NCI-H446 treated with DMSO at 0.1 percent for 48 hours (cell line): ENCODE data around the gene ANXA4.

Experiments used
- DNase-seq: peaks from one replicate; lab custom pipeline; 2025; lab: John Stamatoyannopoulos, UW

The ANXA4 gene

DNA sequence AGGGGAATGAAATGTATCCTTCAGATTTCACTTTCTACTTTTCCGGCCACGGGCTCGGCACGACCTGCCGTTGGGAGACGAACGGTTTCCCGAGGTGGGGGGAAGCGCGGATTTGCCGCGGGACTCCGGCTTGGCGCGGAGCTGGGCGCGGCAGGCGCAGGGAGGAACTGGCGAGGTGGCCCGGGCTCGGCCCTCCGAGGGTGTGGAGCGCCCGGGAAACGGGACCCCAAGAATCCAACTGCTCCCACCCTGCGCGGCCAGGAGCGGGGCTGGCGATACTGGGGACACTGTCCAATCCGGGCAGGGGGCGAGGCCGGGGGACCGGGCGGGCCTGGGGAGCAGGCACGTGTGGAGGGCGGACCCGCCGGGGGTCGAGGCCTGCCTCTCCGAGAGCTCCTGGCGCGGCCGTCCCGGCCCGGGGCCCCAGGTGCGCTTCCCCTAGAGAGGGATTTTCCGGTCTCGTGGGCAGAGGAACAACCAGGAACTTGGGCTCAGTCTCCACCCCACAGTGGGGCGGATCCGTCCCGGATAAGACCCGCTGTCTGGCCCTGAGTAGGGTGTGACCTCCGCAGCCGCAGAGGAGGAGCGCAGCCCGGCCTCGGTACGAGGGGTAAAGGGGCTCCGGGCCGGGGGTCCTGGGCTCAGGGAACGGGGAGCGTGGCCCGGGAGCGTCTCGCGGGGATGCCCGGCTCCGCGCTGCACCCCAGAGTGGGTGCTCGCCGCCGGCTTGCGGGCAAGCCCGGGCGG, at the start of gene ANXA4:
TSS of gene ANXA4 (plus strand) at position 560 of the 747 bp plus-strand sequence. CDS start 39,432 bp downstream, outside the sequence.
- no peak for DNase-seq

DNA sequence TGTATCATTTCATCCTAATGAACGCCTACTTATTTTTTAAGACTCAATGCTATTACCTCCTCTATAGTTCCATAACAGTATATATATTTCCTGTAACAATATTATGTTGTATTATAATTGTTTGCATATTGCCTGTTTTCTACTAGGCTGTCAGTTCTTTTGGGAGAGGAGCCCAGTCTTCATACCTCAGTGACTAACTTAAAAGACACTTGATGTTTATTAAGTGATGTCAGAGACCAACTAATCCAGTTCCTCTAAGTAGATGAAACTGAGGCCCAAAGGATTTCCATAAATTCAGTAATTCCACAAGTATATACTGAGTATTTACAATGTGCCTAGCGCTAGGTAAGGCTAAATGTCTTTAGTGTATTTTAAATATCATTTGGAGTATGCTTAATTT, 49.5 kb upstream of the ANXA4 start:
- no peak for DNase-seq

DNA sequence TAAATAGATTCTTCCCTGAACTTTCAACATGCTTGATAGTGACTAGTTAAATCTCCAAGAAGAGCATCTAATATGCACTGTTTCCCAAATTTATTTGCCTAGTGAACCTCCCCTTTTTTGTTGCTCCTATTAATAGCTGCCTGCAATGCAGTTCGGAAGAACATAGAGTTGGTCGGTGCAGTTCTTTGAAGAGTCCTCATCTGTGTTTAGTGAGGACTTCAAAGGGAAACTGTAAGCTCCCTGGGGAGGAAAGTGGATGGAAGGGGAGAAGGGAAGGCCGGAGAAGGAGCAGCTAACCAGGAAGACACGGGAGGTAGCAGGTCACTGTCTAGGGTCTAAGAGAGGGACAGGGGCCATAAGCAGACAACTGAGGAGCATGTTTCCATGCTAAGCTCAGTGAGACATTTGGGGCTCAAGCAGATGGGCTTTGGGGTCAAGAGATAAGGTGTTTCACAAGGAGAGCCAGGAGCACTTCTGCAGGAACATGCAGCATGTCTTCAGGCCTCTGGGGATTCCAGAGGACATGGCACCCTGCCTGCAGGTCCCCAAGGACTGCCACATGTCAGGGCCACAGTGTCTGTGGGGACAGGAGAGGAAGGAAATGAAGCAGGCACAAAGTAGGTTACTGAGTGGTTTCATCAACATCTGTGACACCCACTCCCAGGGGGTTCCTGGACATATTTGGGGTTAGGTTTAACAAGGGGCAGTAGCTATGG, 48.7 kb upstream of the ANXA4 start:
- no peak for DNase-seq

DNA sequence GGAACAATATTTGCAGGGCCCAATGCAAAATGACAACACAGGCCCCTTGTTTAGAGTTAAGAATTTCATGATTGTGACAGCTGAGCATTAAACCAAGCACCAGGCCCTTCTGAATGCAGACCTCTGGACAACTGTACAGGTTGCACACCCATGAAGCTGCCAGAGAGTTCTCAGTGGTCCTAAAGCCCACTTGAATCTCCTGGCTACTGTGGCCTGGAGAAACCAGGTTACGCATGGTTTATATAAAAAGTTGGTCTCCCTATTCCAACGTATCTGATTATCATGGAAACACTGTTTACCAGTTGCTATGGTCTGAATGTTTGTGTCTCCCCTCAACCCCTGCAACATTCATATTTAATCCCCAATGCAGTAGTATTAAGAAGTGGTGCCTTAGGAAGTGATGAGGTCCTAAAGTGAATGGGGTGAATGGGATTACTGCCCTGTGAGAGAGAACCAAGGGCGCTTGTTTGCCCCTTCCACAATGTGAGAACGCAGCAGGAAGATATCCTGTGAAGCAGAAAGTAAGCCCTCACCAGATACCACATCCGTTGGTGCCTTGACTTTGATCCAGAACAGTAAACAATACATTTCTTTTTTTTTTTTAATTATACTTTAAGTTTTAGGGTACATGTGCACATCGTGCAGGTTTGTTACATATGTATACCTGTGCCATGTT, 48.0 kb upstream of the ANXA4 start:
- no peak for DNase-seq

DNA sequence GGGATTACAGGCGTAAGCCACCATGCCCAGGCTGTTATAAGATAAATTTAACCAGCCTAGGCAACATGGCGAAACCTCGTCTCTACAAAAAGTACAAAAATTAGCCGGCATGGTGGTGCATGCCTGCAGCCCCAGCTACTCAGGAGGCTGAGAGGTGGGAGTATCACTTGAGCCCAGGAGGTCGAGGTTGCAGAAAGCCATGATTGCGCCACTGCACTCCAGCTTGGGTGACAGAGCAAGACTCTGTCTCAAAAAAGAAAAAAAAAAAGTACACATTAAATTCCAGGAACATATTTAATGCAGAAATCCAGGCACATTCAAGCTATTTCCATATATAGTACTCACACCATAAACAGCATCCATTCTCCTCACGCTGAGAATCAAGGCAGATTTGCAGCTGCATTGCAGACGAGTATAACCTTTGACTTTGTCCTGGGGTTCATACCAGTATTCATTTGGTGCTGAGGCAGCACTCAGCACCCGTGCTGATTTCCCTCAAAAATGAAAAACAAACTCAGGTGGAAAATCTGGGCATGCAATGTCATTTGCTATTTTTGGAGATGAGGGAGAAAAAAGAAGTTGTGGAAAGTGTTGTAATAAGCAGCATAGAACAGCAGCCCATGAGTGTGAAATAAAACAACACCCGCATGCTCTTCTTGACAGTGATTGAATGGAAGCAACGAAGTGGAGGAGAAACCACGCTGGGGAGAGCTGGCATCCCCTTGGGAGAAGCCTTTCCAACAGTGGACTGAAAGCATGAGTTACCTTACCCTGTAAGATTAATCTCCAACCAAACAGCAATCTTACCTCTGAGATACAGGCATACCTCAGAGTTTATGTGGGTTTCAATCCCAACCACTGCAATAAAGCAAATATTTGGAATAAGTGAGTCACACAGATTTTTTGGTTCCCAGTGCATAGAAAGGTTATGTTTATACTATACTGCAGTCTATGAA, 46.8 kb upstream of the ANXA4 start:
- DNase-seq = no peak

DNA sequence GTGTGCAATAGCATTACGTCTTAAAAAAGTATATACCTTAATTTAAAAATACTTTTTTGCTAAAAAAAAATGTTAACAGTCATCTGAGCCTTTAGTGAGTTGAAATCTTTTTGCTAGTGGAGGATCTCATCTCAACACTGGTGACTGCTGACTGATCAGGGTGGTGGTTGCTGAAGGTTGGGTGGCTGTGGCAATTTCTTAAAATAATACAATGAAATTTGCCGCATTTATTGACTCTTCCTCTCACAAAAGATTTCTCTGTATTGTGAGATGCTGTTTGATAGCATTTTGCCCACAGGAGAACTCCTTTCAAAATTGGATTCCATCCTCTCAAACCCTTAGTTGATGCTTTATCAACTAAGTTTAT, 46.1 kb upstream of the ANXA4 start:
- DNase-seq = no peak

DNA sequence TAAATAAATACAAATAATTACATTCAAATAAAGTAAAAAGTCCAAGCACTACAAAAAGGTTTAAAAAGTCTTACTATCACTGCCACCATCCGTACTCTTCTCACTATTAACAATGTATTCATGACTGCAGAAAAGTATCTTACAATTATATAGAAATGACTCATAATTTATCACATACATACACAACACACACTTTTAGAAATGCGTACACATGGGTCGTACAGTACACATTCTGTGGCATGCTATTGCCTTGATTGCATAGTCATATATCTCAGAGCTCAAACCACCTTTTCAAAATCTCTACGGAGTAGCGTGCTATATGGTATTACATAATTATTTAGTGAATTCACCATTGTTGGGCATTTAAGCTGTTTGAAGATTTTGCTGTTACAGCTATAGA, 41.6 kb upstream of the ANXA4 start:
- no peak for DNase-seq

DNA sequence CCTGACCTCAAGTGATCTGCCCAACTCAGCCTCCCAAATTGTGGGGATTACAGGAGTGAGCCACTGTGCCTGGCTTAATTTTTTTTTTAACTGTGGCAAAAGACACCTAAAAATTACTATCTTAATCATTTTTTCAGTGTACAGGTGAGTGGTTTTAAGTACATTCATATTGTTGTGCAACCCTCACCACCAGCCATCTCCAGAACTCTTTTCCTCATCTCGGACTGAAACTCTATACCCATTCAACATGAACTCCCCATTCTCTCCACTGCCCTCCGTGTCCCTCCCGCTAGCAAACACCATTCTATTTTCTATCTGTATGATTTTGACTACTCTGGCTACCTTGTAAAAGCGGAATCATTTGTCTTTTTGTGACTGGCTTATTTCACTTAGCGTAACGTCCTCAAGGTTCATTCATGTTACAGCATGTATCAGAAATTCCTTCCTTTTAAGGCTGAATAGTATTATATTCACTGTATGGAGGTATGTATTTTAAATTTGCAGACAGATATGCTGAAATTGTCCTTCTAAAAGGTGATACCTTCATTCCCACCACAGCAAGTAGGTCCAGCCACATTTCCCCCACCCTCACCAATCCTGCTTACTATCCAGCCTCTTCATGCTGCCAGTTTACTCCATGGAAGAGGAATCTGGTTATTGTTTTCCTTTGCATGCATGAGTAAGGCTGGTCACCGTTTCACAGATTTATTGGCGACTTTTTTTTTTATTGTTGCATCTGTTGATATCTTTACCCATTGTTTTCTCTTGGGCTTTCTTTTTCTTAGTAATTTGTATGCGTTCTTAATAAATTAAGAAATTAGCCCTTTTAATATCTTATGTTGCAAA, 40.6 kb upstream of the ANXA4 start:
- DNase-seq = no peak

DNA sequence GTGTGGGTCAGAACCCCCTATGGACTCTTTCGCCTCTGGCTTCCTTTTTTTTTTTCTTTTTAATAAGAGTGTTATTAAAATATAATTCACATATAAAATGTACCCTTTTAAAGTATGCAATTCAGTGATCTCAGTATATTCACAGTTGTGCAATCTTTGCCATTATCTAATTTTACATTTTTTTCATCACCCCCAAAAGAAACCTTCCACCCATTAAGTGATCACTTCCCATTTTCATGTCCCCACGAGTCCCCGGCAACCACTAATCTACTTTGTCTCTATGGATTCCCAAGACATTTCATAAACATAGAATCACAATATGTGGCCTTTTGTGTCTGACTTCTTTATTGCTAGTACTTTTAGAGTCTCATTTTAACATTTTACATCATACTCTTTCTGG, 38.7 kb upstream of the ANXA4 start:
- DNase-seq = no peak

DNA sequence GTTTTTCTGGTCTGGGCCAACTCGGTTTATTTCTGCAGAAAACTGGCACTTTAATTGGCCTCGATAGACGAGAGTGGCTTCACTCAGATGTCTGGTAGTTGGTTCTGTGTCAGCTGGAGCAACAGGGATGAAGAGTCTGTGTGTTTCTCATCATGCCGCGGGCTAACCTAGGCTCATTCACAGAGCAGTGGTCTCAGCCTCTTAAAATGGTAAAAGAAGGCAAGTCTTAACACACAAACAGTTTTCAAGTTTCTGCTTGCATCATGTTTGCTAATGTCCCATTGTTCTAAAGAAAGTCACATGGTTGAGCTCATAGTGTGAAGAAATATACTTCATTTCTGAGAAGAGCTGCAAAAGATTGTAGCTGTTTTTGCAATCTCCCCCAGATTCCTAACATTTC, 37.5 kb upstream of the ANXA4 start:
- DNase-seq = no peak

GRCh38 chr2:69709290-69709689, 32.6 kb upstream of the ANXA4 start:
- DNase-seq = no peak

GRCh38 chr2:69711971-69712370, 30.0 kb upstream of the ANXA4 start:
- no peak for DNase-seq

DNA sequence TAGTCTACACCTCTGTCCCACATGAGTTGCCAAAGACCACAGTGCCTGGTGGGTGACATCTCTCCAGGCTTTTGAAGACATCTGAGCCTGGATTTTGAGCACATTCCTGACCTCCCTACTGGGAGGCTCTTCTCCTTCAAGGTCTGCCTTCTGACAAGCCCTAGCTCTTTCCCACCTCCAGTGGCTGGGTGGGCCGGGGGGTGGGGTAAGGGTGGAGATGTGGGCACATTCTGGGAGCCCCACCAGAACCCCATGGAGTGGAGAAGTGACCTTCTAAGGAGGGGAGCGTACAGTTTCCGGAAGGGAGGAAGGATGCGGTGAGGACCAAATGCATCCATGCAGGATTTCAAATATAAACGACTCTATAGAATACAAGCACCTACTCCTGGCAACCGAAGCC, 27.9 kb upstream of the ANXA4 start:
- DNase-seq = no peak

- peak; percentile 36 for DNase-seq
Measured at GRCh38 chr2:69714539-69715220, 27.3 kb upstream of the ANXA4 start.

DNA sequence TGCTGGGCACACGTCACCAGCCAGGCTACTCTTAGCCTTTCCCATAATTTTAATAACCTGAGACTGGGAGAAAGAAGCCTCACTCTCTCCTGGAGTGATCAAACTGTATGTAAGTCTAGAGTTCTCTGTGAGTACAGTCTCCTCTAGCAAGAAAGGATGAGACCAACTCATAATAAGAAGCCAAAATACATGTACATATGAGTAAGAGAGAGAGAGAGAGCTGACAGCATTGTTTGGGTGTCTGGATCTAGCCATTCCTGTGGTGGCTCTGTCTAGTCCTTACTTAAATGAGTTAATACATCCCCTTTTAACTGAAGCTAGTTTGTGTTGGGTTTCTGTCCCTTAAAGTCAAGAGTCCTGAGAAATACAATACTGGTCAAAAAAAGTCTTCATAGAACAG, 26.0 kb upstream of the ANXA4 start:
- no peak for DNase-seq

- peak; percentile 15 for DNase-seq
Measured at GRCh38 chr2:69716555-69717120, 25.3 kb upstream of the ANXA4 start.

- DNase-seq = no peak
Measured at GRCh38 chr2:69717186-69717585, 24.7 kb upstream of the ANXA4 start.

GRCh38 chr2:69717861-69718273, 24.1 kb upstream of the ANXA4 start:
- peak; percentile 59 for DNase-seq

DNA sequence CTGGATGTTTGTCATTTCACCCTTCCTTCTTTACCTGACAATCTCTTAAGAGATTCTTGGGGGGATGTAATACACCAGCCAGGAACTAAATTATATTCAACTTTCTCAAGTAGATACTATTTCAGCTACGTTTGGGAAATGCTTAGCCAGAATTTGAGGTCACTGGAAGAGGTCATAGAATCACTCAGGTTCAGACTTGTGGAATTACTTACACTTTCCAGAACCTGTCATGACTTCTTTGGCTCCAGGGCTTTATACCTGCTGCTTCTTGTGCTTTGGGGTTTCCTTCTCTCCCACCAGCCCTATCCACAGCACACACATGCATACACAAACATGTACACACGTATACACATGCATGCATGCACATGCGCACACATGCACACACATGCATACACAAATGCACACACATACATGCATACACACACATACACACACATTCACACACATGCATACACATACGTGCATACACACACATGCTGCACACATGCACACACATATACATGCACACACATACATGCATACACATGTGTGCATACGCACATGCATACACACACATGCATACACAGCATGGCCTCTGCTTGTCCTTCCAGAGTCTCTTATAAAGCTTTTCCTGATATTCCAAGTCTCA, 23.5 kb upstream of the ANXA4 start:
- no peak for DNase-seq

GRCh38 chr2:69720404-69720803, 21.5 kb upstream of the ANXA4 start:
- DNase-seq = no peak
